GM12878 (cell line): ENCODE measurements around the gene SLC39A11. TPM values are rescaled to one million over a fixed set of nuclear protein-coding genes. Genes with fewer than 3 reads are reported as not detected.

ENCODE experiments used
- ATAC-seq: fragments of 200-7000 bp; cut with Tn5 transposase; 3 replicates; pipeline ENCODE4 v1.9.1; 2020; ENCODE audit warnings: mild to moderate bottlenecking, moderate library complexity
- BruUV-seq: library from RNA; stranded (reverse); fragments of 400-500 nt; replicated peaks from 2 replicates; lab custom pipeline; 2021; lab: Mats Ljungman, UMichigan
- CTCF ChIA-PET: fragments of 300-600 bp; sonication (Branson Sonifier 250); formaldehyde crosslinking; extraction: SDS; loops from one replicate; lab custom pipeline; 2021; ENCODE audit warnings: inconsistent platforms; lab: Yijun Ruan, JAX
- POLR2A ChIA-PET: fragments of 350-600 bp; formaldehyde crosslinking; extraction: SDS; loops from one replicate; lab custom pipeline; 2021; ENCODE audit warnings: inconsistent platforms; lab: Charles Lee
- RAD21 ChIA-PET: fragments of 300-600 bp; sonication (Branson Sonifier 250); formaldehyde crosslinking; loops from one replicate; lab custom pipeline; 2023; ENCODE audit warnings: antibody characterized with exemption; ENCODE audit not compliant: unreplicated experiment; lab: Charles Lee
- SMC1A ChIA-PET: fragments of 300-600 bp; sonication (Branson Sonifier 250); formaldehyde crosslinking; loops from one replicate; lab custom pipeline; 2023; ENCODE audit not compliant: unreplicated experiment, uncharacterized antibody; lab: Charles Lee
- DNase-seq: peaks from one replicate; pipeline ENCODE4 v3.0.0-alpha.2; 2011; ENCODE audit warnings: low read depth, low spot score
- FAIRE-seq: peaks from 3 replicates; lab custom pipeline; 2011; peaks lifted over from hg19 to GRCh38; lab: Jason Lieb, UNC
- H2AFZ ChIP-seq: 2 replicates; pipeline ENCODE4 v1.6.0; 2011; ENCODE audit warnings: low read depth, low read length, control low read depth; ENCODE audit not compliant: control insufficient read depth
- H3K27ac ChIP-seq: 2 replicates; pipeline ENCODE4 v1.5.1; 2011; ENCODE audit warnings: control low read depth; ENCODE audit not compliant: control insufficient read depth, insufficient read depth
- H3K27me3 ChIP-seq, 2 experiments: replicated peaks in 1 of 2; 2 replicates each; pipeline versions ENCODE4 v1.6.0 to v1.6.1; 2011; ENCODE audit warnings: low read length in 1 of 2; ENCODE audit not compliant: control insufficient read depth in 2 of 2, insufficient read depth in 2 of 2
- H3K36me3 ChIP-seq, 2 experiments: 2 replicates each; pipeline ENCODE4 v1.5.1; 2011; ENCODE audit warnings: low read length in 1 of 2; ENCODE audit not compliant: control insufficient read depth in 2 of 2, insufficient read depth in 2 of 2
- H3K4me1 ChIP-seq: 2 replicates; pipeline ENCODE4 v1.6.1; 2011; ENCODE audit warnings: mild to moderate bottlenecking, low read length, moderate library complexity, mixed read lengths; ENCODE audit not compliant: control insufficient read depth, insufficient read depth
- H3K4me2 ChIP-seq: 2 replicates; pipeline ENCODE4 v1.6.0; 2011; ENCODE audit warnings: control low read depth; ENCODE audit not compliant: control insufficient read depth, insufficient read depth
- H3K4me3 ChIP-seq: fragments of 200-600 bp; sonication (generic); 2 replicates; pipeline ENCODE4 v1.5.1; 2016
- H3K79me2 ChIP-seq: 2 replicates; pipeline ENCODE4 v1.6.0; 2011; ENCODE audit warnings: low read length; ENCODE audit not compliant: control insufficient read depth, insufficient read depth
- H3K9ac ChIP-seq: 2 replicates; pipeline ENCODE4 v1.8.0; 2011; ENCODE audit warnings: low read length, control low read depth, mixed read lengths; ENCODE audit not compliant: control insufficient read depth, insufficient read depth
- H3K9me3 ChIP-seq: replicated peaks from 3 replicates; pipeline ENCODE4 v1.5.1; 2011; ENCODE audit warnings: mild to moderate bottlenecking, low read length; ENCODE audit not compliant: control insufficient read depth, insufficient read depth
- H4K20me1 ChIP-seq: 2 replicates; pipeline ENCODE4 v1.6.0; 2011; ENCODE audit not compliant: control insufficient read depth, insufficient read depth
- BACH1 ChIP-seq: fragments of 450-650 bp; IDR thresholded peaks from 2 replicates; pipeline ENCODE4 v1.6.1; 2017; ENCODE audit warnings: mild to moderate bottlenecking, borderline replicate concordance
- CBX3 ChIP-seq: fragments of 200-600 bp; sonication (generic); IDR thresholded peaks from 2 replicates; pipeline ENCODE4 v1.6.1; 2016; ENCODE audit warnings: low read depth, borderline replicate concordance
- CREM ChIP-seq: IDR thresholded peaks from 2 replicates; pipeline ENCODE4 v1.6.1; 2014; ENCODE audit warnings: antibody characterized with exemption, low read depth
- EGR1 ChIP-seq, 2 experiments: IDR thresholded peaks; 1 replicate in 1 of 2; 2 replicates in 1 of 2; pipeline ENCODE4 v1.6.1; 2011 to 2012; ENCODE audit warnings: low read depth in 2 of 2, low read length in 2 of 2, borderline replicate concordance in 1 of 2, mild to moderate bottlenecking in 1 of 2, moderate library complexity in 1 of 2
- ETV6 ChIP-seq, 2 experiments: fragments of 450-650 bp in 1 of 2; IDR thresholded peaks in 1 of 2; conservative IDR thresholded peaks in 1 of 2; 2 replicates each; pipeline ENCODE4 v1.6.1; 2014; ENCODE audit warnings: antibody characterized with exemption in 1 of 2, borderline replicate concordance in 1 of 2, low read depth in 1 of 2, mild to moderate bottlenecking in 1 of 2, moderate library complexity in 1 of 2
- NFYA ChIP-seq: IDR thresholded peaks from 2 replicates; pipeline ENCODE4 v1.6.1; 2011; ENCODE audit warnings: low read depth, mild to moderate bottlenecking, low read length, improper control_type of control experiment, borderline replicate concordance
- POLR2AphosphoS5 ChIP-seq: IDR thresholded peaks from 2 replicates; pipeline ENCODE4 v1.6.1; 2011; ENCODE audit warnings: mild to moderate bottlenecking, low read length, inconsistent platforms
- SIN3A ChIP-seq: IDR thresholded peaks from 2 replicates; pipeline ENCODE4 v1.6.1; 2012; ENCODE audit warnings: low read depth, low read length, improper control_type of control experiment
- SMC3 ChIP-seq: IDR thresholded peaks from 2 replicates; pipeline ENCODE4 v1.6.1; 2011; ENCODE audit warnings: low read length, improper control_type of control experiment, borderline replicate concordance
- ZZZ3 ChIP-seq: IDR thresholded peaks from 2 replicates; pipeline ENCODE4 v1.6.1; 2011; ENCODE audit warnings: low read depth; ENCODE audit not compliant: control insufficient read depth, insufficient read length
- WGBS: methylation state at CpG from one replicate; pipeline ENCODE4 v1.1.6; 2016; ENCODE audit warnings: low lambda C conversion rate; ENCODE audit not compliant: insufficient replicate concordance, insufficient coverage; ENCODE audit errors: missing lambda C conversion rate; 5-methylcytosine and 5-hydroxymethylcytosine counted together
- in situ Hi-C: fragments of 300-500 bp; cut with MboI; formaldehyde crosslinking; loops from 9 replicates; pipeline ENCODE4 v1.14.3; 2018; ENCODE audit warnings: mixed read lengths
- intact Hi-C: fragments of 100-400 bp; cut with micrococcal nuclease; formaldehyde crosslinking; loops from one replicate; pipeline ENCODE4 v1.14.2; 2022; ENCODE audit not compliant: unreplicated experiment
- polyA plus RNA-seq, 11 experiments: library from polyadenylated mRNA; depleted of rRNA in 4 of 11; unstranded in 6 of 11; stranded (reverse) in 5 of 11; fragments of >200 nt; fragmentation: Nextera tagmentation in 4 of 11; fragmentation: Illumina TruSeq in 1 of 11; extraction: Ambion mirVana in 4 of 11; extraction: Trizol in 1 of 11; gene quantifications; 1 replicate in 1 of 11; 2 replicates in 10 of 11; pipeline versions ENCODE4 v1.2.1 to v1.2.3, GENCODE V29; 2011 to 2016; ENCODE audit warnings: inconsistent platforms in 2 of 11, missing spikeins in 2 of 11, low read depth in 1 of 11
- total RNA-seq, 4 experiments: library from RNA; depleted of rRNA in 3 of 4; stranded (reverse); fragments of >200 nt in 3 of 4; fragmentation: Illumina TruSeq in 1 of 4; extraction: Trizol in 1 of 4; gene quantifications; 2 replicates each; pipeline versions ENCODE4 v1.2.1 to v1.2.3, GENCODE V29; 2013 to 2021
- TF ChIP-seq, protein P1 (sequence below): fragments of 450-650 bp; IDR thresholded peaks from 2 replicates; pipeline ENCODE4 v1.6.1; 2017; ENCODE audit warnings: mild to moderate bottlenecking, moderate library complexity

SLC39A11 gene
- total and polyA plus RNA-seq, 10 of the 15 experiments (the other 5 are each of a cell fraction or from before 2014, with no cell fraction given) = 8.6 to 23.8 (median 14.0) TPM

DNA sequence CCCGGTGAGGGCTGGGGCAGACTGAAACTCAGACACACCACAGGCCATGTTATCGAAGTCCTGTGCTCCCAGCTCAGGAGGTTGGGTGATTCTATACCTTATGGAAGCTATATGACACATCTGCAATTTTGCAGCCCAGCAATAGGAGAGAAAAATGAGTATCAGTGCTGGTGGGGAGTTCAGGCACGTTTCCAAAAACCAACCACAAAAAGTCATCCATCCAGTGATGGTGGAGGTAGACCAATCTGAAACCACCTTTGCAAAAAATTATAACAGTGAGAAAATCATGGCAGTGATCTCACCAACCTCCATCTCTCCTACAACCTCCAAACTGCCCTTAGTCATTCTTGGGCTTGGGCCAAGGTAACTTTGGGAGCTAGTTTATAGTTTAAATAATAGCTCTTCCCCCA is 327.9 kb downstream of the SLC39A11 start:
- intact Hi-C loops (no loop called here), in situ Hi-C loops (no loop called here)
- TF ChIP-seq NFYA (no peak), CBX3 (no peak), ETV6 (conservative IDR thresholded peaks at IDR 0.05 in 1 of 2, IDR thresholded peaks at IDR 0.05 in 1 of 2; ENCODE audit: borderline replicate concordance in 1 of 2, low read depth in 1 of 2) (no peak), CREM (no peak), SMC3 (no peak), EGR1 (IDR thresholded peaks at IDR 0.05; ENCODE audit: borderline replicate concordance in 1 of 2, low read depth in 2 of 2, low read length in 2 of 2) (no peak), SIN3A (no peak)
- ATAC-seq (no peak), DNase-seq (no peak), FAIRE-seq (no peak)
- RAD21 ChIA-PET = no interaction called here
- Histone ChIP-seq H3K9me3 (no peaks in the 10 kb centered on the region), H2AFZ (no peak overlapping the region), H3K4me3 (no peak overlapping the region), H3K27me3 (no peaks in the 10 kb centered on the region), H4K20me1 (no peaks in the 10 kb centered on the region), H3K4me1 (no peaks in the 10 kb centered on the region), H3K79me2 (no peaks in the 10 kb centered on the region), H3K4me2 (no peak overlapping the region), H3K9ac (no peak overlapping the region), H3K36me3 (no peaks in the 10 kb centered on the region), H3K27ac (no peak overlapping the region)
- SMC1A ChIA-PET = no interaction called here
- POLR2A ChIA-PET = no interaction called here
- BruUV-seq = no TSS peak
- WGBS = 59% methylated on average over 3 of the region's 3 CpGs
- CTCF ChIA-PET = interaction anchor here (0.8 to 1.0 kb wide), 2 partner anchors 10 to 222 kb away, joined by 3 to 4 read pairs; no protein-coding TSS in a partner anchor

DNA sequence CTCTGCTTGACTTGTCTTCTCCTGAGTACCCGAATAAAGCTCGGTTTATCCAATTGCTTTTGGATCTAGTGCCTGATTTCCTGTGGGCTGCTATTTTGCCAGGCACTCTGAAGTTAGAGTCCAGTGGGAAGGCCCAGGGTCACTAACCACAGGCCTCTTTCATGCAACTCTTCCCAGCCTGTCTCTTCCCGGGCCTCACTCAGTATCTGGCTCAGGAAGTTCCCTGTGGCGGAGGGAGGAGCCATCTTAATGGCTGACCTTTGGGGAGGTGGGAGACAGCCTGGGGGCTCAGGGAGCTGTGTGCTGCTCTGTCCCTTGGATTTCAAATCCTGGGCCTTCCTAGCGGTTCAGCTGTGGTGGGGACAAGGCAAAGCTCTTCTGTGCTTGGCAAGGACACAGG is 328.5 kb downstream of the SLC39A11 start:
- Histone ChIP-seq H3K27me3 (no peaks in the 10 kb centered on the region), H3K4me3 (no peak overlapping the region), H2AFZ (no peak overlapping the region), H3K27ac (no peak overlapping the region), H3K4me1 (no peaks in the 10 kb centered on the region), H3K9me3 (no peaks in the 10 kb centered on the region), H3K36me3 (no peaks in the 10 kb centered on the region), H4K20me1 (no peaks in the 10 kb centered on the region), H3K9ac (no peak overlapping the region), H3K79me2 (no peaks in the 10 kb centered on the region), H3K4me2 (no peak overlapping the region)
- in situ Hi-C loops = no loop called here
- ATAC-seq (no peak), DNase-seq (no peak), FAIRE-seq (no peak)
- SMC1A ChIA-PET = no interaction called here
- TF ChIP-seq, protein P1, sequence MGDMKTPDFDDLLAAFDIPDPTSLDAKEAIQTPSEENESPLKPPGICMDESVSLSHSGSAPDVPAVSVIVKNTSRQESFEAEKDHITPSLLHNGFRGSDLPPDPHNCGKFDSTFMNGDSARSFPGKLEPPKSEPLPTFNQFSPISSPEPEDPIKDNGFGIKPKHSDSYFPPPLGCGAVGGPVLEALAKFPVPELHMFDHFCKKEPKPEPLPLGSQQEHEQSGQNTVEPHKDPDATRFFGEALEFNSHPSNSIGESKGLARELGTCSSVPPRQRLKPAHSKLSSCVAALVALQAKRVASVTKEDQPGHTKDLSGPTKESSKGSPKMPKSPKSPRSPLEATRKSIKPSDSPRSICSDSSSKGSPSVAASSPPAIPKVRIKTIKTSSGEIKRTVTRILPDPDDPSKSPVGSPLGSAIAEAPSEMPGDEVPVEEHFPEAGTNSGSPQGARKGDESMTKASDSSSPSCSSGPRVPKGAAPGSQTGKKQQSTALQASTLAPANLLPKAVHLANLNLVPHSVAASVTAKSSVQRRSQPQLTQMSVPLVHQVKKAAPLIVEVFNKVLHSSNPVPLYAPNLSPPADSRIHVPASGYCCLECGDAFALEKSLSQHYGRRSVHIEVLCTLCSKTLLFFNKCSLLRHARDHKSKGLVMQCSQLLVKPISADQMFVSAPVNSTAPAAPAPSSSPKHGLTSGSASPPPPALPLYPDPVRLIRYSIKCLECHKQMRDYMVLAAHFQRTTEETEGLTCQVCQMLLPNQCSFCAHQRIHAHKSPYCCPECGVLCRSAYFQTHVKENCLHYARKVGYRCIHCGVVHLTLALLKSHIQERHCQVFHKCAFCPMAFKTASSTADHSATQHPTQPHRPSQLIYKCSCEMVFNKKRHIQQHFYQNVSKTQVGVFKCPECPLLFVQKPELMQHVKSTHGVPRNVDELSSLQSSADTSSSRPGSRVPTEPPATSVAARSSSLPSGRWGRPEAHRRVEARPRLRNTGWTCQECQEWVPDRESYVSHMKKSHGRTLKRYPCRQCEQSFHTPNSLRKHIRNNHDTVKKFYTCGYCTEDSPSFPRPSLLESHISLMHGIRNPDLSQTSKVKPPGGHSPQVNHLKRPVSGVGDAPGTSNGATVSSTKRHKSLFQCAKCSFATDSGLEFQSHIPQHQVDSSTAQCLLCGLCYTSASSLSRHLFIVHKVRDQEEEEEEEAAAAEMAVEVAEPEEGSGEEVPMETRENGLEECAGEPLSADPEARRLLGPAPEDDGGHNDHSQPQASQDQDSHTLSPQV = no peak
- TF ChIP-seq ZZZ3 = no peak
- TF ChIP-seq BACH1 = no peak
- TF ChIP-seq POLR2AphosphoS5 = no peak
- RAD21 ChIA-PET = no interaction called here
- CTCF ChIA-PET = interaction anchor here (0.8 to 1.0 kb wide), 2 partner anchors 11 to 222 kb away, joined by 3 to 4 read pairs; no protein-coding TSS in a partner anchor
- BruUV-seq = no TSS peak
- 78% methylated on average over 5 of the region's 5 CpGs for WGBS
- POLR2A ChIA-PET = no interaction called here
- intact Hi-C loops = no loop called here
